Testis (tissue), 2 donors: ENCODE results near the gene MLF2.

Experiments
- CTCF ChIP-seq, 3 experiments: fragments of 450-650 bp in 2 of 3; fragments of 200-600 bp in 1 of 3; sonication (generic) in 1 of 3; IDR thresholded peaks; one replicate each; pipeline ENCODE4 v1.5.1; 2016 to 2019; ENCODE audit warnings: antibody characterized with exemption in 3 of 3, mild to moderate bottlenecking in 2 of 3, moderate library complexity in 1 of 3
- POLR2A ChIP-seq: fragments of 450-650 bp; IDR thresholded peaks from one replicate; pipeline ENCODE4 v1.6.1; 2017; ENCODE audit warnings: antibody characterized with exemption, mild to moderate bottlenecking, moderate library complexity

- TF ChIP-seq CTCF (IDR thresholded peaks at IDR 0.05) (no peak), POLR2A (no peak)
Measured at GRCh38 chr12:6770094-6770493, 17.2 kb upstream of the MLF2 start.
